Measurements from ENCODE around the gene TFF3.

- TF ChIP-seq CTCF (IDR thresholded peaks at IDR 0.05 in 4 of 5, conservative IDR thresholded peaks at IDR 0.05 in 1 of 5) = no peak
- no peak for TF ChIP-seq POLR2A (IDR thresholded peaks at IDR 0.05)
These were observed 23.8 kb upstream of the TFF3 start for GRCh38 chr21:42338729-42339715.
